Neutrophil (primary cell): ENCODE results near the gene HDLBP.

Experiments
- H3K27ac ChIP-seq: fragments of 200-600 bp; sonication (generic); 2 replicates; pipeline ENCODE4 v1.5.1; 2016; ENCODE audit warnings: mild to moderate bottlenecking, moderate library complexity
- H3K27me3 ChIP-seq: fragments of 200-600 bp; sonication (generic); 2 replicates; pipeline ENCODE4 v1.6.0; 2016; ENCODE audit warnings: mild to moderate bottlenecking
- H3K36me3 ChIP-seq: fragments of 200-600 bp; sonication (generic); 2 replicates; pipeline ENCODE4 v1.5.1; 2017
- H3K4me1 ChIP-seq, 2 experiments: fragments of 200-600 bp in 1 of 2; sonication (generic) in 1 of 2; 1 replicate in 1 of 2; 2 replicates in 1 of 2; pipeline versions ENCODE4 v1.5.1 to v1.6.1; 2013 to 2016; ENCODE audit warnings: low read depth in 1 of 2, low read length in 1 of 2, mild to moderate bottlenecking in 1 of 2, moderate library complexity in 1 of 2; ENCODE audit not compliant: control insufficient read depth in 1 of 2, insufficient read depth in 1 of 2
- H3K4me3 ChIP-seq, 2 experiments: fragments of 200-600 bp in 1 of 2; sonication (generic) in 1 of 2; 1 replicate in 1 of 2; 2 replicates in 1 of 2; pipeline ENCODE4 v1.5.1; 2013 to 2016; ENCODE audit warnings: low read depth in 1 of 2, low read length in 1 of 2, mild to moderate bottlenecking in 1 of 2, moderate library complexity in 1 of 2
- H3K9me3 ChIP-seq: fragments of 200-600 bp; sonication (generic); 2 replicates; pipeline ENCODE4 v1.5.1; 2016
- CTCF ChIP-seq: fragments of 200-600 bp; sonication (generic); IDR thresholded peaks from 2 replicates; pipeline ENCODE4 v1.5.1; 2016; ENCODE audit warnings: antibody characterized with exemption

Gene HDLBP

DNA sequence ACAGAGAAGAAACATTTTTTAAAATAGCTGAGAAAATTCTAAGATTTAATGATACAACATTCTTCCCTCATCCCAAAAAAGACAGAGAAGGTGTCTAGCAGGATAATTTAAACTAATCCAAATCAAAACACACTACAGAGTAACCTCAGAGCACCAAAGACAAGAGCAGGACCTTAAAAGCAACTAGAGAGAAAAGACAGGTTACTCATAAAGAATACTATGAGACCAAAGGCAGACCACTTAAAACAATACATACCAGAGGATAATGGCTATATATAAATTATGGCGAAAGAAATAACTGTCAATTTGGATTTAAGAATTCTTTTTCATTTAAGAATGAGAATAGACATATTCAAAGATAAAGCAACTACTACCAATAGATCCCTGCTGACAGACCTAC, 40.0 kb downstream of the HDLBP start:
- Histone ChIP-seq H3K9me3 (no peaks in the 10 kb centered on the region), H3K27ac (no peak overlapping the region), H3K4me3 (no peak overlapping the region), H3K27me3 (no peaks in the 10 kb centered on the region), H3K4me1 (peaks cover 40% of the 10 kb centered on the region in 2 experiments), H3K36me3 (no peaks in the 10 kb centered on the region)
- TF ChIP-seq CTCF: no peak

- Histone ChIP-seq H3K9me3 (no peaks in the 10 kb centered on the region), H3K27me3 (no peaks in the 10 kb centered on the region), H3K4me1 (peaks cover 46 to 48% of the 10 kb centered on the region in 2 experiments), H3K27ac (peak overlapping the region; percentile 89), H3K4me3 (peak overlapping the region; percentile 12 to 26), H3K36me3 (no peaks in the 10 kb centered on the region)
- TF ChIP-seq CTCF: no peak
Observed at GRCh38 chr2:241274127-241274526, 41.3 kb downstream of the HDLBP start.

GRCh38 chr2:241273210-241274020, 42.1 kb downstream of the HDLBP start:
- Histone ChIP-seq H3K4me1 (peaks cover 46 to 48% of the 10 kb centered on the region in 2 experiments), H3K36me3 (no peaks in the 10 kb centered on the region), H3K27ac (peak overlapping the region; percentile 89), H3K27me3 (no peaks in the 10 kb centered on the region), H3K9me3 (no peaks in the 10 kb centered on the region), H3K4me3 (peak overlapping the region; percentile 48 to 57)
- no peak for TF ChIP-seq CTCF

DNA sequence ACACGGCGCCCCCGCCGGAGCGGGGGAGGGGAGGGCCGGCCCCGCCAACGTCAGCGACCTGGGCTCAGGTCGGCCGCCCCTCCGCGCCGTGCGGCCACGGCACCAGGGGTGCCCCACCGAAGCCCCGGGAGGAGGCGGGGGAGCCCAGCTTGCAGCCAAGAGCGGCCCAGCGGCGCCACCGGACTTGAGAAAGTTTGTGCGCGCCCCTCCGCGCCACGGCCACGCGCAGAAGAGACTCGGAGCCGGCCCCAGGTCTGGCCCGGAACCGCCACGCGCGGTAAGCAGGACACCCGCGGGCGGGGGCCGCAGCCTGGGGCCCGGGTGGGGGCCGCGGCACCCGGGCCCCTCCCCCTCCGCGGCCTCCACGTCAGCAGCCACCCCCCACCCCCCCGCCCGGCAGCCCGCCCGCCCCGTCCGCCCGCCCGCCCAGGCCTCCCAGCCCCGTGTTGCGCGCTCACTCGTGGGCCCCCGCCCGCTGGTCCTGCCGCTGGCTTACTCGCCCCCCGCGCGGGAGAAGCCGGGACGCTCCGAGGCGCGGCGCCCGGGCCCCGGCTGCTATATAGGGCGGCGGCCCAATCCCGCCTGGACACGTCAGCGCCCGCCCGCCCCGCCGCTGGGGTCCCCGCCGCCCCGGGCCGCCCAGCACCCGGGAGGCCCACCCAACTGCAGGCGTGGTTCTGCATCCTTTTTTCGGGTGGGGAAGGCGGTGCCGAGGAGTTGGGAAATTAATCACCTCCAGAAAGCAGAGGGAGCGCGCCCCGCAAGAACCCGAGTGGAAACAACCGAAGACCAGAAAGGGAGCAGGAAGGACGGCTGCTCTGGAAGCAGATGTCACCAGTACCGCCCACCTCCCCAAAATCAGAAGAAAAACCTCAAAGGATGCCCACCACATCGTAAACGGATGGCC, 42.9 kb downstream of the HDLBP start:
- Histone ChIP-seq H3K9me3 (no peaks in the 10 kb centered on the region), H3K4me1 (peaks cover 46 to 48% of the 10 kb centered on the region in 2 experiments), H3K27me3 (no peaks in the 10 kb centered on the region), H3K27ac (peak overlapping the region; percentile 89), H3K36me3 (peaks cover 5% of the 10 kb centered on the region), H3K4me3 (peak overlapping the region; percentile 69)
- TF ChIP-seq CTCF: no peak

GRCh38 chr2:241271706-241272302, 43.7 kb downstream of the HDLBP start:
- TF ChIP-seq CTCF: no peak
- Histone ChIP-seq H3K9me3 (no peaks in the 10 kb centered on the region), H3K27ac (peak overlapping the region; percentile 89), H3K4me1 (peaks cover 46 to 48% of the 10 kb centered on the region in 2 experiments), H3K36me3 (peaks cover 12% of the 10 kb centered on the region), H3K4me3 (peak overlapping the region; percentile 69), H3K27me3 (no peaks in the 10 kb centered on the region)
